ENCODE measurements around the gene SPANXN4.

DNA sequence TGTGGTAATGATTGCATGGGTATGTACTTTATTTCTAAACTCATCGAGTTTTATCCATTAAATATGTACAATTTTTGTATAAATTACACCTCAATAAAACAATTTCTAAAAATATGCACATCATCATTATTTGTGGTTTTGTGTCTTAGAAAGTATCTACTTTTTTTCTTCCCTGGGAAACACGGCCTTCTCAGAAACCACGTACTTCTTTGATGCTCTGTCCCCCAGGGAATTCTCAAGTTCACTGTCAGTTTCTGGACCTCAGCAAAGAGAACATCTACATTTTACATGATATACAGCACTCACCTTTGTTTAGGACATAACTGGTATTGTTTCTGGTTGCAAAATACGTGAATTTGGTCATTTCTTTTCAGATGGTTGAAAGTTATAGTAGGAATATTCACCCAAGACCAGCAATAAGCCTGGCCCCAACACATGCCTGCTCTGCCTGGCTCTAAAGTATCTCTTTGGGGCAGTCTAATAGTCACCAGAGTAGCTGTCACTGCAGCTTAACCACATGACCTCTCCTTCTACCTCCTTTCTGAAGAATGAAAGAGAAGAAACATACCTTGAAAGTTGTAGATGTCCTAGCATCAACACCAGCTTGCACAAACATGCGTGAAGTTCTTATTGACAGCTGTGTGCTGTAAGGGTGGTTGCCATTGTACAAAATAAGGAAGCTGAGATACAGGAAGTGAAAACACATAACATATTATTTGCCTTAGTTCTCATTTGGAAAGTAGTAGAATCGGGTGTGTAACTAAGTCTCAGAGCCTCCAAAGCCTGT lies 48.4 kb upstream of the SPANXN4 start:
- TF ChIP-seq EZH2 (IDR thresholded peaks at IDR 0.05; ENCODE audit: borderline replicate concordance, low read length): no peak
- TF ChIP-seq, protein P1, sequence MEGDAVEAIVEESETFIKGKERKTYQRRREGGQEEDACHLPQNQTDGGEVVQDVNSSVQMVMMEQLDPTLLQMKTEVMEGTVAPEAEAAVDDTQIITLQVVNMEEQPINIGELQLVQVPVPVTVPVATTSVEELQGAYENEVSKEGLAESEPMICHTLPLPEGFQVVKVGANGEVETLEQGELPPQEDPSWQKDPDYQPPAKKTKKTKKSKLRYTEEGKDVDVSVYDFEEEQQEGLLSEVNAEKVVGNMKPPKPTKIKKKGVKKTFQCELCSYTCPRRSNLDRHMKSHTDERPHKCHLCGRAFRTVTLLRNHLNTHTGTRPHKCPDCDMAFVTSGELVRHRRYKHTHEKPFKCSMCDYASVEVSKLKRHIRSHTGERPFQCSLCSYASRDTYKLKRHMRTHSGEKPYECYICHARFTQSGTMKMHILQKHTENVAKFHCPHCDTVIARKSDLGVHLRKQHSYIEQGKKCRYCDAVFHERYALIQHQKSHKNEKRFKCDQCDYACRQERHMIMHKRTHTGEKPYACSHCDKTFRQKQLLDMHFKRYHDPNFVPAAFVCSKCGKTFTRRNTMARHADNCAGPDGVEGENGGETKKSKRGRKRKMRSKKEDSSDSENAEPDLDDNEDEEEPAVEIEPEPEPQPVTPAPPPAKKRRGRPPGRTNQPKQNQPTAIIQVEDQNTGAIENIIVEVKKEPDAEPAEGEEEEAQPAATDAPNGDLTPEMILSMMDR (conservative IDR thresholded peaks at IDR 0.05 in 1 of 2, IDR thresholded peaks at IDR 0.05 in 1 of 2; ENCODE audit: extremely low read depth in 1 of 2, insufficient read depth in 1 of 2, low read depth in 1 of 2, low read length in 2 of 2): no peak

Measured in mammary epithelial cell (primary cell).